GM12873 (cell line): ENCODE data around the gene ADAMTS3.

Experiments used
- CTCF ChIP-seq: IDR thresholded peaks from 2 replicates; pipeline ENCODE4 v1.5.1; 2012; ENCODE audit warnings: low read depth, mild to moderate bottlenecking, moderate library complexity, low read length, control low read depth; ENCODE audit not compliant: insufficient read depth; ENCODE audit errors: missing control alignments

The ADAMTS3 gene

GRCh38 chr4:72463724-72464123 lies 105.3 kb downstream of the ADAMTS3 start:
- TF ChIP-seq CTCF: no peak

- no peak for TF ChIP-seq CTCF
Measured at GRCh38 chr4:72457158-72457557, 111.9 kb downstream of the ADAMTS3 start.

GRCh38 chr4:72451349-72451748 lies 117.7 kb downstream of the ADAMTS3 start:
- no peak for TF ChIP-seq CTCF

DNA sequence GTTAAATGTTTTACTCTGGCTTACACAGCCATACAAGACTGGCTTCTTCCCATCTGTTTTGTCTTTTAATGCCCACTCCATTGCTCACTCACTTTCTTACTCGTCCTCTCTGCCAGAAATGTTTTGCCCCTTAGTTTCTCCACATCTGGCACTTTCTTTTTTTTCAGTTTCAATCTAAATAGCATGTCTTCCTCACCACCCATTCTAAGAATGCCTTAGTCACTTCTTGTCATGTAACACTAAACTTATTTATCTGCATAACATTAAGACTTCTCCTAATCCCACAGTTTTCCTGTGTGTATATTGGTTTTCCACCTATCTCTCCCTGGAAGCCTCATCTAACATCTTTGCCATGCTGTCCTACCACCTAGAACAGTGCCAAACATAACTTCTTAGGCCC lies 119.3 kb downstream of the ADAMTS3 start:
- TF ChIP-seq CTCF: no peak

GRCh38 chr4:72448231-72448630 lies 120.8 kb downstream of the ADAMTS3 start:
- TF ChIP-seq CTCF: no peak

GRCh38 chr4:72446353-72447055 lies 122.5 kb downstream of the ADAMTS3 start:
- no peak for TF ChIP-seq CTCF

DNA sequence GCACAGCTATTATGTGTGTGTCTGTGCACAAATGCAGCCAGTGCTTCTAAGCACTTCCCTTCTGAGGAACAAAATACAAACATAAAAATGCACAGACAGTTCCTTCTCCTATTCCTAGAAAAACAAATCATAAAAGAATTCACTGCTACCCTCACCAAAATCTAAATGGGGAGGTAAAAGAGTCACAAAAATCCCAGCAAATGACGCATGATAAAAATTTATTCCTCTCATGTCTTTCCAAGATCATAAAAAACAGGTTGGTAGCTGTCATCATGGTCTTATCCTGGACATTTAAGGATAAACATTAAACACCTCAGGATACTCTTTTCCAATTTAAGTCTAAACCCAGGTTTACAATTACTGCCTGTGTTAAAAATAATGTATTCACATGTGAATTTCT lies 124.9 kb downstream of the ADAMTS3 start:
- no peak for TF ChIP-seq CTCF

DNA sequence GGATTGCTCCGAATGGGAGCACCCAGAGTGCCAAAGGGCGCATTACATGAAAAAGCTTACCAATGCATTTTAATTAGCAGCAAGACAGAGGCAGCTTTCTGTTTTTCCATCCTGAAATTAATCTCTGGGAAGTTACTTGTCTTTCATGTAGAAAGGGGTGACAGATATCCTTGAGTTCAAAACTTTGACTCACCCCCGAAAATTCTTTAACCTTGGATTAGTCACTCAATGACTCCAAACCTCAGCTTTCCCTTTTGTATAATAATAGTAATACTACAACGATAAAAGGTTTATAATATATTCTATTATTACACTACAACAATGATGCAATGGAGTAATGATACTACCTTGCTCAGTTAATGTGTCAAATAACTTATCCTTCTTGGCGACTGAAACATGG lies 126.3 kb downstream of the ADAMTS3 start:
- no peak for TF ChIP-seq CTCF
